SW480 (cell line): ENCODE data around the gene UNC45B.
"Not testable (repeated sequence)": the region's sequence is repeated elsewhere in the genome, so short reads cannot be mapped to it uniquely, and the experiment has no call there.

Source experiments
- DNase-seq: peaks from one replicate; pipeline ENCODE4 v3.0.0-alpha.2; 2016; ENCODE audit warnings: low spot score

The UNC45B gene

DNA sequence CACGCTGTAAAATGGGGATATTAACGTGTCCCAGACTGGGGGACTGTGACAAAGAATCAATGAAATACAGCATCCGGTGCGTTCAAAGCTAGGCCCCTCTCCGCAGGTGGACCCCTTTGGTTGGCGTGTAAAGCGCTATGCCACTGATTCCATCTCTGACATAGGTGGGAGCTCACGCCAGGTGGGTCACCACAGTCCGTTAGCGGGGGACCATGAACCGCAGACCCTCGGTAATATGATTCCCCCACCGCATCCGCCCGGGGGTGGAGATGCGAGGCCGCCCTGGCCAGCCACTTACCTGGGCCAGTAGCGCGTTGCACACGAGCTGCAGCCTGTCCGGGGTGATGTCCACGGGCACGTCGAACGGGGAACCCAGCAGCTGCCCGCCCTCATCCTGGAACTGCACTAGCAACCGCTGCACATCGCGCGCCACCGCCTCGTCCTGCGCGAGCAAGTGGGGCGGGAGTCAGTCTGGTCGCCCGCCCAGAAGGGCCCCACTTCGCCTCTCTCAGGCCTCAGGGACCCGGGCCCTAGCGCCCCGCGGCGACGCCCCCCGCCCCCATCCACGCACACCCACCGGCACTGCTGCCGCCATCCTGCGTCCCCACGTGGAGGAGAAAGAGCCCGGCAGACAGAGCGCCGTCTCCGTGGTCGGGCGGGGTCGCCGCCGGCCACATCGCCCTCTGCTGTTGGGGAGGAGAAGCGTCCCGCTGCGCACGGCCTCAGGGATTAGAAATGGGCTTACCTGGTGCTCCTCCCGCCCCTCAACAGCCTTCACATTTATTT lies 5.7 kb upstream of the UNC45B start, which contains the start of gene NLE1:
NLE1 (minus strand) TSS at position 623 of the 786 bp plus-strand sequence; CDS start at position 595, 28 bp downstream.
- peak; percentile 73 for DNase-seq

DNA sequence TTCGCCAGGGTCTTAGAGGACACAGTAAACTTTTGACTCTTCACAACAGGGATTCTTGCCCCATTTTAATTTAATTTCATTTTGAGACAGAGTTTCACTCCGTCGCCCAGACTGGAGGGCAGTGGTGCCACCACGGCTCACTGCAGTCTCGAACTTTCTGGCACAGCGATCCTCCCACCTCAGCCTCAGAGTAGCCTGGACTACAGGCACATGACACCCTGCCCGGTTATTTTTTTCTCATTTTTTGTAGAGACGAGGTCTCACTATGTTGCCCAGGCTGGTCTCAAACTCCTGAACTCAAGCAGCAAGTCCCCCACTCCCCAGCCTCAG lies 5.2 kb upstream of the UNC45B start:
- DNase-seq, result no peak

DNA sequence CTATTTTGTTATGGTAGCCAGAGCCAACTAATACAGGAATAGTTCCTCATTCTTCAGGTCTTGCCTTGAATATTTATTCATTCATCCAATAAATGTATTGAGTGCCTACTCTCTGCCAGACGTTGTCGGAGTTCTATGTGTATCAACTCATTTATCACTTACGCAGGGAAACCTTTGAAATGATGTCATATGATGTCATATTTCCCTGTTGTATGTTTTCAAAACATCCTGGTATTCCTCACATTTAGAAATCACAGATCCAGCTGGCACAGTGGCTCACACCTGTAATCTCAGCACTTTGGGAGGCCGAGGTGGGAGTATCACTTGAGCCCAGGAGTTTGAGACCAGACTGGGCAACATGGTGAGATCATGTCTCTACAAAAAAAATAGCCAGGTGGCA lies 2.8 kb upstream of the UNC45B start:
- DNase-seq, result no peak

DNA sequence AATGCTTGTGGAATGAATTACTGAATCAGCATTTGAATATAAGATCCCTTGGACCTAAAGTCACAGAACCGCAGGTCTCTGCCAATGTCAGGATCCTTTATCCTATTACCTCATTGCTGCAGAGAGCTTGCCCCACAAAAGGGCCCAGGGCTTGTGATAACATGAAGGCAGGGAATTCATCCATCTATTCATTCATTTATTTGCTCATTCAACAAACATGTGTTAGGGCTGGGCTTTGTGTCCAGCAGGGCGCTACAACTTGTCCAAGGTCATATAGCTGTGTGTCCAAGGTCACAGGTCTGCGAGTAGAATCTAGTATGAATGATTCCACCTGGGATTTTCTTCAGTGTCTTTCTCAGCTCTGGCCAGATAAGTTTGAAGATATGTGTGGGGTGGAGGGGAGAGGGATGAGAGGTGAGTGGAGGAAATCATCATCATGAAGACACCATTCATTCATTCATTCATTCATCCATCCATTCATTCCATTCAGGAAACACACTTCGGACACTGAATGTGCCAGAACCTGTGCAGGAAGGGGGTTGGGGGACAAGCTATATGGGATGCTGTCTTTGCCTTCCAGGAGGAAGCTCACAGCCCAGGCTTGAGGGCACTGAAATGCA lies 1.3 kb upstream of the UNC45B start:
- DNase-seq, result no peak

DNA sequence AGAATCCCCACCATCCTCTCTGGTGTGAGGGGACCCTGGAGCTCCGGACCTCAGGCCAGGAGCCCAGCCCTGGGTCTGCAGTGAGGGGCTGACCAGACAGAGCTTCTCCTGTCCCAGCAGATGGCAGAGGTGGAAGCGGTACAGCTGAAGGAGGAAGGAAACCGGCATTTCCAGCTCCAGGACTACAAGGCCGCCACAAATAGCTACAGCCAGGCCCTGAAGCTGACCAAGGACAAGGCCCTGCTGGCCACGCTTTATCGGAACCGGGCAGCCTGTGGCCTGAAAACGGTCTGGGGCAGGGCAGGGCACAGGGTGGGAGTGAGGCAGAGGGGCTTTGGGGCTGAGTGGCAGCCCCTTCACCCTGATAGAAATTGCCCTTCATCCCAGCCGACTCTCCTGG lies 527 bp downstream of the UNC45B start:
- no peak for DNase-seq

DNA sequence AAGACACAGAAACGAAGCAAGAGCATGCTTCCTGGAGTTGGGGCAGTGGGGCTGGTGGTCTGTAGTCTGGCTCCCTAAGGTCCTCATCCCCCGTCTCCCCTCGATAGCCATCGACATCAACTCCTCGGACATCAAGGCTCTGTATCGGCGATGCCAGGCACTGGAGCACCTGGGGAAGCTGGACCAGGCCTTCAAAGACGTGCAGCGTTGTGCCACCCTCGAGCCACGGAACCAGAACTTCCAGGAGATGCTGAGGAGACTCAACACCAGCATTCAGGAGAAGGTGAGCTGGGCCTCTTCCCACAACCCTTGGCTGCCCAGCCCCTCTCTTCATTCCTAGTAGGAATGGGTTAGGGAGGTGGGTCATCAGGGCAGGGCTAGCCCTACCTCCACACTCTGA lies 2.3 kb downstream of the UNC45B start:
- DNase-seq, result no peak

DNA sequence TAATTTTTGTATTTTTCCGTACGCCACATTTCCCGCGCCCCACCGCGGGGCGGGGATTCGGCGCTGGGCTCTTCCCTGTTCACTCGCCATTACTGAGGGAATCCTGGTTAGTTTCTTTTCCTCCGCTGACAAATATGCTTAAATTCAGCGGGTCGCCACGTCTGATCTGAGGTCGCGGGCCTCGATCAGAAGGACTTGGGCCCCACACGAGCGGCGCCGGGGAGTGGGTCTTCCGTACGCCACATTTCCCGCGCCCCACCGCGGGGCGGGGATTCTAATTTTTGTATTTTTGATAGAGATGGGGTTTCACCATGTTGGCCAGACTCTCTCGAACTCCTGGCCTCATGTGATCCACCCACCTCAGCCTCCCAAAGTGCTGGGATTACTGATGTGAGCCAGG lies 3.5 kb downstream of the UNC45B start:
- DNase-seq, result not testable (repeated sequence)

DNA sequence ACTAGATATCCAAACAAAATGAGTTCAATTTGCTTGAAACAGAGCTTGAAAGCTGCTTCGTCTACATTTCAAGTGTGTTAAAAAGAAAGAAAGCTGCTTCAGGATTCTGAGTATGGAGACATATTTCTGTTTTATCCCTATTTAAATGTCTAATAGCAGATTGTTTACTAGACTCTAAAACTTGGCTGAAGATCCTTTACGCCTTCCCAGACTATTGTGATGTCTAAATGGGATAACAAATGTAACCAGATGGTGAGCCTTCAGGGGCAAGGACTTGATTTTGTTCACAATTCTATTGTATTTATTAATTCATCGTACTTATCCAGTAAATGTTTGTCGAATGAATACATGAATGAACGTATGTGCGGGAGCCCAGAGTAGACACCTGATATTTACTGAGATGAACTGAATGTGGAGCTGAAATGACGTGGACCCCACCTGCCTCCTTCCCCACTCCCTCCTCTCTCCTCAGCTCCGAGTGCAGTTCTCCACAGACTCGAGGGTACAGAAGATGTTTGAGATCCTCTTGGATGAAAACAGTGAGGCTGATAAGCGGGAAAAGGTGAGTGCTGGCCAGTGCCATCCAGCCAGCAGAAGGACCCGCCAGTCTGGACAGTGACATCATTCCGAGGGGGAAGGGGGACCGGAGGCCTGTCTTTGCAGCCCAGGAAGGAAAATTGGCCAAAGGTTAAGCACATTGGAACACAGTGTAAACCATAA lies 5.0 kb downstream of the UNC45B start:
- DNase-seq, result no peak

DNA sequence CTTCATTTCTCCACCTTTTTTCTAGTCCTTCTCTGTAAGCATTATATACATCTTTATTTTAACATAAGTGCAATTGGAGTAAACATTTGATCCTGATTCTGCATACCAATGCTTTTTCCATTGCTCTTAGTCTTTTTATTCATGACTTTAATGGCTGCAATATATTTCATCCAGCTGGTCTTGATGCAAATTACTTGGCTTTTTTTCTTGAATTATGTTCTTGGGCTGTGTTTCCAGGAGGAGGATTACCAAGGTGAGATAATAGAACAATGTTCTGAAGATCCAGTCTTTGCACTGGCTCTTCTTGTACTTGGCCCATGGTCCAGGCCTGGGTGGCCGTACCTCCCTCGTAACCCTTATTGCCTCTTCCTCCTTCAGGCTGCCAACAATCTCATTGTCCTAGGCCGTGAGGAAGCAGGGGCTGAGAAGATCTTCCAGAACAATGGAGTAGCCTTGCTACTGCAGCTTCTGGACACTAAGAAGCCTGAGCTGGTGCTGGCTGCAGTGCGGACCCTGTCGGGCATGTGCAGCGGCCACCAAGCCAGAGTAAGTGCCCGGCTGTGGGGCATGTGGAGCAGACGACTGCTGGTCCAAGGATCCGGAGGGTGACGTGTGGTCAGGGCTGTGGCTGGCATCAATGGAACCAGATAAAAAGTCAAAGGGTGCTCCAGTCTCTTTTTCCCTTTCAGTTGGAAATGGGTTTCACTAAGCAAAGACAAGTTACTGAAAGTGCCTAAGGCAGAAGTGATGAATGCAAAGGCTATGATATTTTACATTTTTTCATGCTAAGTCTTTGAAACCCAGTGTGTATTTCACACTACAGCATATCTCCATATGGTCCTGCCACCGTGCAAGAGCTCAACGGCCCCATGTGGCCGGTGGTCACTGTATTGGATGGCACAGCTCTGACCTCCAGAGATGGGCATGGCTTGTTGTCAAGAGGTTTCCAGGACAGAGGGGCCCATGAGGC lies 6.9 kb downstream of the UNC45B start:
- DNase-seq, result no peak

DNA sequence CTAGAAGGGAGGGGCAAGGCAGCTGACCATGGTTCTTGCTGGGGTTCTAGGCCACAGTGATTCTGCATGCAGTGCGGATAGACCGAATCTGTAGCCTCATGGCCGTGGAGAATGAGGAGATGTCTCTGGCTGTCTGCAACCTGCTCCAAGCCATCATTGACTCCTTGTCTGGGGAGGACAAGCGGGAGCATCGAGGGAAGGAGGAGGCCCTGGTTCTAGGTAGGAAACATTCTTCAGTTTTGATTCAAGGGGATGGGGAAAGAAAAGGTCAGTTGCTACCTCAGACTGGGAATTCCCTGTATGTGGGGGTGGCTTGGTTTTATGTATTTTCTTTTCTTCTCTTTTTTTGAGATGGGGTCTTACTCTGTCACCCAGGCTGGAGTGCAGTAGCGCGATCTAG lies 7.6 kb downstream of the UNC45B start:
- DNase-seq, result no peak

DNA sequence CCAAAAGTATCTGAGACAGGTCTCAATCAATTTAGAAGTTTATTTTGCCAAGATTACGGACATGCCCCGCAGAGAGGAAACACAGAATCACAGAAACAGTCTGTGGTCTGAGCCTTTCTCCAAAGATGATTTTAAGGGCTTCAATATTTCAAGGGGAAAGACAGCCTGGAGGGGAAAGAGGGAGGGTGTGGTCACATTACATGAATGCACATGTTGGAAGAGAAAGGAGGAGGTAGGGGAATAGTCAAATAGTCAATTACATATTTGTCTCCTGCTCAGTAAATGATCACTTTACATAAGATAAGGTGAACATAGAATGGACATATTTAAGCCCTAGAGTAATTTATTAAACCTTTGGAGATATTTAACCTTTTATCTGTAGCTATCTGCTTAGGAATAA lies 12.3 kb downstream of the UNC45B start:
- DNase-seq, result no peak

DNA sequence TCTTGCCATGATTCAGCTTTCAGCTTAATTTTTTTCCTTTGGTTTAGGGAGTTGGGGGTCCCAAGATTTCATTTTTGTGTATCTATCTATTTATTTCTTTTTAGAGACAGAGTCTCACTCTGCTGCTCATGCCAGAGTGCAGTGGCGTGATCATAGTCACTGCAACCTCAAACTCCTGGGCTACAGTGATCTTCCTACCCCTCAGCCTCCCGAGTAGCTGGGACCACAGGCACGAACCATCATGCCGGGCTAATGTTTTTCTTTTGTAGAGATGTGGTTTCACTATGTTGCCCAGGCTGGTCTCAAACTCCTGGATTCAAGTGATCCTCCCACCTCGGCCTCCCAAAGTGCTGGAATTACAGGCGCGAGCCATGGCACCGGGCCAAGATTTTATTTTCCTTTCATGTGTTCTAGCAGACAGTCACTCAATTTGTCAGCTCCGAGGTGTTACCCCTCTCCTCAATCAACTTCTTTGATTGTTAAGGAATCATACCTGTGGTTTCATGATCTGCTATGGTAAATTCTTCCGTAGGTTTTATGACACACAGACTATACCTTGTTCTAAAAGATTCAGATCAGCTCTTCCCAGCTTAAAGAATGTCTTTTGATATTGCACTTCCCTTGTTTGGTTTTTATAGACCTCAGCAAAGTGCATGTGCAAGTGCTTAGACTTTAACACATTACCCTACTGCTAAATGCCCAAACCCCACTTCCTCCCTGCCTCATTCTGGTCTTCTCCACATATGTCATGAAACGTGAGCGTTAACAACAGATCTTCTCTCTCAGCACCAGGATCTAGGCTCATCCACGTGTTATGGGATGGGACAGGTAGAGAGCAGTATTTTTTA lies 13.0 kb downstream of the UNC45B start:
- peak; percentile 48 for DNase-seq

DNA sequence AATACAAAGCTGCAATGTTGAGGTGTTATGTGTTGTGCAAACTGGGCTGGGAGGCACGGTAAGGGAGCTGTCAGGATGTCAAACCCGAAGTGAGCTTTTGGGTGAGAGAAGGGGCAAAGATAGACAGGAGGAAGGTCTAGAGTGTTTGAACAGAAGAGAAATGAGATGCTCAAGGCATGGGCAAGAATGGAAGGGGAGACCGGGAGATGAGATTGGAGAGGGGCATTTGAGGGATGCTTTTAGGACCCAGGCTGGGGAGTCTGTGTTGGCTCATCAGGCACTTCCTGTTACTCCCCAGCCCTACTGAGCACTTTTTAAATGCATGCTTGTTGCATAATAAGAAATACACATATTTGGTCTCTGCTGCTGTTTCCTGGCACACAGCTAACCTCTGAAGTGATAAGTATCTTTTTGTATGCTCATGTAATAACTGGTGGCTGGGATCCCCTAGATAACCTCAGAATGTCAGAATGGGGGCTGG lies 13.7 kb downstream of the UNC45B start:
- no peak for DNase-seq

DNA sequence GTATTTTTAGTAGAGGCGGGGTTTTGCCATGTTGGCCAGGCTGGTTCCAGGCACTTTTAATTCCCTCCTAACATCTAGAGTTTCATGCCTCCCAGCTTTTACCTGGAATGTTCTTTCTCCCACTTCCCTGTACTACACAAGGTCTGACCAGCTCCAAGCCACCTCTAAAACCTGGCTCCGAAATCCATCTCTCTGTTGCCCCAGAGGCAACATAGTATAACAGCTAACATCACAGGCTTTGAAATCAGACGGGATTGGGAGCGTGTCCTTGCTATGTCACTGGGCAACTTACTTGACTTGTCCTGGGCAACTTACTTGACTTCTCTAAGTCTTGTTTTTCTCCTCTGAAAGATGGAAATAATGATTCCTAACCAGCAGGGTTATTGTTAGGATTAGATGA lies 15.1 kb downstream of the UNC45B start:
- no peak for DNase-seq

DNA sequence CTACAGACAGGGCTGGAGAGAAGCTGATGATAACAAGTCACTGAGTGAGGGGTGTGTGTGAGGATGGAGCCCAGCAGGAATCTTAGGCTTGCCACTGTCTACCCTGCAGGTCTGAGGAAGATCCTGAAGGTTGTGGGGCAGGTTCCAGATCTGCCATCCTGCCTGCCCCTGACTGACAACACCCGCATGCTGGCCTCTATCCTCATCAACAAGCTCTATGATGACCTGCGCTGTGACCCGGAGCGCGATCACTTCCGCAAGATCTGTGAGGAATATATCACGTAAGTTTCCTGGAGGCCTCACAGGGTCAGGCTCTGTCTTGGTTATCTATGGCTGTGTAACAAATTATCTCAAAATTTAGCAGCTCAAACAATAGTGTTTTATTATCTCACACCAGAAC lies 16.3 kb downstream of the UNC45B start:
- DNase-seq, result no peak

DNA sequence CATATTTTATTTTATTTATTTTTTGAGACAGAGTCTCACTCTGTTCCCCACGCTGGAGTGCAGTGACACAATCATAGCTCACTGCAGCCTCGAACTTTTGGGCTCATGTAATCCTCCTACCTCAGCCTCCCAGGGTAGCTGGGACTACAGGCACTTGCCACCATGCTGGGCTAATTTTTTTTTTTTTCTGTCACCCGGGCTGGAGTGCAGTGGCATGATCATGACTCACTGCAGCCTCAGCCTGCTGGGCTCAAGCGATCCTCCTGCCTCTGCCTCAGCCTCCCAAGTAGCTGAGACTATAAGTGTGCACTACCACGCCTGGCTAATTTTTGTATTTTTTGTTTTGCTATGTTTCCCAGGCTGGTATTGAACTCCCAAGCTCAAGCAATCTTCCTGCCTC lies 17.1 kb downstream of the UNC45B start:
- DNase-seq, result no peak

DNA sequence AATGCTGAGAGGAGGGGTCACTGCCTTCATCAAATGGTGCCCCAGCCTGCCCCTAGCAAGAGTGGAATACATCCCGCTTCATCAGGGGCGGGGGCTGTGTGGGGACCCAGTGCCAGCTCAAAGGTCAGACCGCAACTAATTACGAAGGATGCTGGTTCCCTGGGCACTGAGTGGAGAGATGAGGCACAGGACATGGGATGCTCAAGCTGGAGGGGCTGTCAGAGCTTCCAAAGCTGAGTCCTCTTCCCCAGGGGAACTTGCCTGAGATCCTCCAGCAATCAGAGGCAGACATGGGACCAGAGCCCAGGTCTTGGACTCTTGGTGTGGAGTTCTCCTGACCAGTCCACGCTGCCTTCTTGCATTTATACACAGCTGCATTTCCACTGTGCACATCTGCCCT lies 18.9 kb downstream of the UNC45B start:
- DNase-seq, result no peak

DNA sequence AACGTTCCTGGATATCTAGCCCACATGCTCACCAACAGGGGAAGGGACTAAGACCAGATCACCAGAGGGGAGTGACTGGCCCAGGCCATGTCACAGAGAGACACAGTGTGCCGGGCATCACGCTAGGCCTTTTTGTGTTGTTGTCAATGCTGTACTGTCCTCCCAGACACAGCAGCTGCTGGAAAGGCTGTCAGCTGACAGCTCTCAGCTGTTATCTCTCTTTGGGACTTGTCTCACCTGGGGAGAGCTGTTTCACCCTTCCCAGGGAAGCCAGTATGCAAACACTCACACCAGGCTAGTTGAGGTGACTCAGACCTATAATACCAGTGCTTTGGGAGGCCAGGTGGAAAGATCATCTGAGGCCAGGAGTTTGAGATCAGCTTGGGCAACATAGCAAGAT lies 19.4 kb downstream of the UNC45B start:
- no peak for DNase-seq

DNA sequence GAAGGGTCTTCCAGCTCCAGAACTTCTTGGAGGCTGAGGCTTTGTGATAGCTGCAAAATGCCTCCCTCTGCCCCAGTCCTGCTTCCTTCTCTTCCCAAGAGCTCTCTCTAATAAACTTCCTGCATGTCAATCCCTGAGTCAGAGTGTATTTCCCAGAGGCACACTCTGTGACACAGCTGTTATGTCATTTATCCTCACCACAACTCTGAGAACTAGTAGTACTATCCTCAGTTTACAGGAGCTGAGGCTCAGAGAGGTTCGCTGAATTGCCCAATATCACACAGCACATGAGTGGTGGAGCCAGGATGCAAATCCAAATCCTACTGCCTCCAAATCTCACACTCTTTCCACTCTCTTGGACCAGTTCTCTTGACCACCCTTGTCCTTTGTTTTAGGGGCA lies 20.0 kb downstream of the UNC45B start:
- no peak for DNase-seq

DNA sequence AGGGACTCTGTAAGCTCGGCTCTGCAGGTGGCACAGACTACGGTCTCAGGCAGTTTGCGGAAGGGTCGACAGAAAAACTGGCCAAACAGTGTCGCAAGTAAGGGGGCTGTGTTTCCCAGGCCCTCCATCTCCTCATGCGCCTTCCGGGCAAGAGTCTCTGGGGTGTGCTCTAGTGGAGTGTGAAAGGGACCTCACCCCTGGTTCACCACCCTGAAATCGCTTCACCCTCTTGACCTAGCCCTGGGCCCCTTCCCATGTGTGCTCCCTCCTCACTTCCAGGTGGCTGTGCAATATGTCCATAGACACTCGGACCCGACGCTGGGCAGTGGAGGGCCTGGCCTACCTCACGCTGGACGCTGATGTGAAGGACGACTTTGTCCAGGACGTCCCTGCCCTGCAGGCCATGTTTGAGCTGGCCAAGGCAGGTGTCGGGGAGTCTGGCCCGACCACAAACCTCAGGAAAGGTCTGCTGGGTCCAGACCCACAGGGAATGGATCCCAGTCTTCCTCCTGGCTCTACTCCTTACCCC lies 22.3 kb downstream of the UNC45B start:
- no peak for DNase-seq
